ENCODE results near the gene TFIP11.

DNA sequence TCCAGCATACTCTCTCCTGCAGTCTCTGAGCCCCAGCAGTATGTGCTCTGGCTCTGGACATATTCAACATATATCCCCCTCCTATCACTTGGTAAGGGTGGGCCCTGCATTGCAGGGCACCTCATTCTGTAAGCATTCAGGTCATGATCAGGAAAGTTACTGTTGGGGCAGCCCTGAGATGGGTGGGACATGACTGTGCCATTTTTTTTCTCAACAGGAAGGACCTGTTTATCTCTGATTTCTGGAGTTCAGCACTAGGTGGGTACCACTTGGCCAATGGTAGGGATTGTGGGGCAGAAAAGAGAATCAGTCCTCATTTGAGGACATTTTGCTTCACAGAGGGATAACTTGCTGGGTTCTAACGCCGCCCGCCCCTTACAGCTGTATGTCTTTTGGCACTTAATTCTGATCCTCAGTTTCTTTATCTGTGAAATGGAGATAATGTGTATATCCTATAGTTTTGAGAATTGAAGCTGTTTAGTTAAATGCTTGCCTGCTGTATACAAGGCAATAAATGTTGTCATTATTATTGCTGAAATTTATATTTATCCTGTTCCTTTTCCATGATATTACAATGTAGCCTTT lies 26.4 kb downstream of the TFIP11 start:
- TF ChIP-seq EZH2 (IDR thresholded peaks at IDR 0.05; ENCODE audit: borderline replicate concordance, insufficient read depth, low read depth, low read length, poor library complexity, severe bottlenecking), result no peak
- TF ChIP-seq, protein P1, sequence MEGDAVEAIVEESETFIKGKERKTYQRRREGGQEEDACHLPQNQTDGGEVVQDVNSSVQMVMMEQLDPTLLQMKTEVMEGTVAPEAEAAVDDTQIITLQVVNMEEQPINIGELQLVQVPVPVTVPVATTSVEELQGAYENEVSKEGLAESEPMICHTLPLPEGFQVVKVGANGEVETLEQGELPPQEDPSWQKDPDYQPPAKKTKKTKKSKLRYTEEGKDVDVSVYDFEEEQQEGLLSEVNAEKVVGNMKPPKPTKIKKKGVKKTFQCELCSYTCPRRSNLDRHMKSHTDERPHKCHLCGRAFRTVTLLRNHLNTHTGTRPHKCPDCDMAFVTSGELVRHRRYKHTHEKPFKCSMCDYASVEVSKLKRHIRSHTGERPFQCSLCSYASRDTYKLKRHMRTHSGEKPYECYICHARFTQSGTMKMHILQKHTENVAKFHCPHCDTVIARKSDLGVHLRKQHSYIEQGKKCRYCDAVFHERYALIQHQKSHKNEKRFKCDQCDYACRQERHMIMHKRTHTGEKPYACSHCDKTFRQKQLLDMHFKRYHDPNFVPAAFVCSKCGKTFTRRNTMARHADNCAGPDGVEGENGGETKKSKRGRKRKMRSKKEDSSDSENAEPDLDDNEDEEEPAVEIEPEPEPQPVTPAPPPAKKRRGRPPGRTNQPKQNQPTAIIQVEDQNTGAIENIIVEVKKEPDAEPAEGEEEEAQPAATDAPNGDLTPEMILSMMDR (IDR thresholded peaks at IDR 0.05), result no peak

Measured in B cell (primary cell).